Sigmoid colon (tissue), 7 donors: ENCODE results near the gene CDH22. TPM values are rescaled to one million over a fixed set of nuclear protein-coding genes. Genes with fewer than 3 reads are reported as not detected.

Experiments
- DNase-seq: peaks from one replicate; pipeline ENCODE4 v3.0.0-alpha.2; 2019
- H3K27ac ChIP-seq, 4 donors: fragments of 200-600 bp; sonication (generic); one replicate each; pipeline ENCODE4 v1.5.1; 2016 to 2019; ENCODE audit warnings: mild to moderate bottlenecking in 1 of 4
- H3K27me3 ChIP-seq, 3 donors: fragments of 200-600 bp; sonication (generic); one replicate each; pipeline ENCODE4 v1.5.1; 2019; ENCODE audit warnings: mild to moderate bottlenecking in 1 of 3
- H3K36me3 ChIP-seq, 4 donors: fragments of 200-600 bp; sonication (generic); one replicate each; pipeline ENCODE4 v1.5.1; 2016 to 2019
- H3K4me1 ChIP-seq, 4 donors: fragments of 200-600 bp; sonication (generic); one replicate each; pipeline ENCODE4 v1.5.1; 2017 to 2019
- H3K4me3 ChIP-seq, 4 donors: fragments of 200-600 bp; sonication (generic); one replicate each; pipeline ENCODE4 v1.5.1; 2017 to 2019; ENCODE audit warnings: mild to moderate bottlenecking in 2 of 4, moderate library complexity in 1 of 4
- H3K9me3 ChIP-seq, 4 donors: fragments of 200-600 bp in 3 of 4; sonication (generic) in 3 of 4; one replicate each; pipeline versions ENCODE4 v1.5.1 to v1.6.1; 2013 to 2019
- CTCF ChIP-seq, 4 experiments: fragments of 450-650 bp in 3 of 4; fragments of 200-600 bp in 1 of 4; IDR thresholded peaks; one replicate each; pipeline ENCODE4 v1.5.1; 2016 to 2019; ENCODE audit warnings: antibody characterized with exemption in 4 of 4, mild to moderate bottlenecking in 3 of 4, moderate library complexity in 2 of 4
- EP300 ChIP-seq, 4 donors: sonication (generic); formaldehyde crosslinking; IDR thresholded peaks; one replicate each; pipeline ENCODE4 v1.6.1; 2017; ENCODE audit warnings: antibody characterized with exemption in 4 of 4
- POLR2A ChIP-seq, 2 donors: fragments of 450-650 bp; IDR thresholded peaks; one replicate each; pipeline ENCODE4 v1.6.1; 2016; ENCODE audit warnings: antibody characterized with exemption in 2 of 2, mild to moderate bottlenecking in 2 of 2, moderate library complexity in 2 of 2
- POLR2AphosphoS5 ChIP-seq, 4 donors: sonication (generic); formaldehyde crosslinking; IDR thresholded peaks; one replicate each; pipeline ENCODE4 v1.6.1; 2017; ENCODE audit warnings: antibody characterized with exemption in 4 of 4
- WGBS, 2 donors: extraction: QIAGEN DNeasy Blood & Tissue Kit; methylation state at CpG; one replicate each; pipeline ENCODE4 v1.1.7; 2013; 5-methylcytosine and 5-hydroxymethylcytosine counted together
- intact Hi-C: fragments of 100-400 bp; cut with DNase I; formaldehyde crosslinking; loops from one replicate; pipeline ENCODE4 v1.15.1; 2023
- polyA plus RNA-seq, 3 donors: library from polyadenylated mRNA; stranded (reverse); fragments of 200-250 nt; gene quantifications; one replicate each; pipeline ENCODE4 v1.2.3, GENCODE V29; 2013
- total RNA-seq, 4 donors: library from RNA; depleted of rRNA; stranded (reverse); fragments of >200 nt; gene quantifications; one replicate each; pipeline ENCODE4 v1.1.0, GENCODE V29; 2016
- donor health status: healthy with polysubstance abuse.
- donor health status: Bipolar disorder and iron deficiency.
- donor health status: healthy.

The CDH22 gene
- total and polyA plus RNA-seq, 7 donors = 0.06 to 0.55 (median 0.41) TPM; not detected in 4

DNA sequence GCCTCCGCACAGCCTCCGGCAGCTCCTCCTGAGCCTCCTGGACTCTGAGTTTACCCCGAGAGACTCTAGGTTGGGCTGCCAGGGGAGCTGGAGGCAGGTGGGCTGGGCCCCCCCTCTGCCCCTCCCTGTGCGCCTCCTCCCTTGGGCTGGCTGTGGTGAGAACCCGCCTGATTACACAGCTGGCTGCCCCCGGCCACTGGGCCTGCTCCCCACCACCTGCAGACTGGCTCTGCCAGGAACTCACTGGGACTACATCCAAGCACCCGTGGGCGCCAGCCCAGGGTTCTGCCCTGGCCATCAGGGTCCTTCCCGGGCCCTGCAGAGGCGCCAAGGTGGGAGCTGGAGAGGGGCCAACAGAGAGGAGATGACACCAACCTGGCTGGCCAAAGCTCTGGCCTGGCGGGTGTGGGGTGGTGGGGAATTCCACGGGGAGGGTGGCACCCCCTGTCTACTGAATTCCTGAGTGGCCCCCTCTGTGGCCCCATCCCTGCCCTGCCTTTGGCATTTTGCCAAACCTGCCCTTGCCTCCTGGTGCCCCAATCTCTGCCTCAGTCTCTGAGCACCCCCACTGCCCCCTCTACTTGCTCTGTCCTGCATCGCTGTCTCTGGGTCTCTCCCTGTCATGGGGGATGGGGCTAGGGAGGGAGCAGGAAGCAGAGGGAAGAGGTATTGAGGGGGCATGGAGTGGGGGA, 21.9 kb upstream of the CDH22 start:
- Histone ChIP-seq H3K4me3 (no peak overlapping the region), H3K36me3 (no peaks in the 10 kb centered on the region), H3K27me3 (peaks cover 22 to 97% (median 57%) of the 10 kb centered on the region in 3 donors), H3K4me1 (no peaks in the 10 kb centered on the region), H3K27ac (no peak overlapping the region), H3K9me3 (no peaks in the 10 kb centered on the region)
- intact Hi-C loops = no loop called here
- WGBS, 2 donors = 33 to 57% methylated on average over 13 of the region's 13 CpGs
- TF ChIP-seq CTCF (IDR thresholded peaks at IDR 0.05) = no peak
- TF ChIP-seq POLR2A (IDR thresholded peaks at IDR 0.05) = no peak
- TF ChIP-seq EP300 (IDR thresholded peaks at IDR 0.05) = no peak
- TF ChIP-seq POLR2AphosphoS5 (IDR thresholded peaks at IDR 0.05) = no peak
- no peak for DNase-seq

DNA sequence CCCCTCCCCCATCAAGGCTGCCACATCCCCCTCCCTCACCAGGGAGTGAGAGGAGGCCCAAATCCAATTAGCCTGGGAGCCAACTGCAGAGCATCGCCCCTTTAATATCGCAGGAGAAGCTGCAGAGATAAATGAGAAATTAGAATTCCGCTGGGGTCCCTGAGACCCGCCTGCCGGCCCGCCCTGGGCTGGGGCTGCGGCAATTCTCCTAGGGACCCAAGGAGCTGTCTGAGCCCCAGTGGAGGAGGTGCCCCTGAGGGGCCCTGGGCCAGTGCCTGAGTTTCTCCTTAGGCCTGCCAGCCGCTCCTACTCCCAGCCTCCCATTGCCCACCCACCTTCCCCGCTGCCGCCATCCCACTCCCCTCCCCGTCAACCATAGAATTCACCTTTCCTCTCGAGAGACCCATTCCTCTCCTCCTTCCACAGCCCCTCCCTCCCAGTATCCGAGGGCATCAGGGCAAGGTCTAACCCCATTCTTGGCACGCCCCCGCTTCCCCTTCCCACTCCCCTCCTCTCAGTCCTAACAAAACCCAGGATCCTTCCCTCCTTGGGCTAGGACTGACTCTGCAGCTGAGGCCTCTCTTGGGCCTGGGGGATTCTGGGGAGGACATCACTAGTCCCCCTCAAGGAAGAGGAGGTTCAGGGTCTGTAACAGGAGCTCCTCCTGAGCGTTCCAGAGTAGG, 20.0 kb upstream of the CDH22 start:
- Histone ChIP-seq H3K27ac (no peak overlapping the region), H3K4me1 (no peaks in the 10 kb centered on the region), H3K9me3 (no peaks in the 10 kb centered on the region), H3K36me3 (no peaks in the 10 kb centered on the region), H3K4me3 (no peak overlapping the region), H3K27me3 (peaks cover 15 to 97% (median 43%) of the 10 kb centered on the region in 3 donors)
- 70 to 74% methylated on average over 16 of the region's 16 CpGs for WGBS, 2 donors
- no peak for DNase-seq
- no peak for TF ChIP-seq POLR2A (IDR thresholded peaks at IDR 0.05)
- no peak for TF ChIP-seq POLR2AphosphoS5 (IDR thresholded peaks at IDR 0.05)
- TF ChIP-seq EP300 (IDR thresholded peaks at IDR 0.05) = no peak
- no peak for TF ChIP-seq CTCF (IDR thresholded peaks at IDR 0.05)
- intact Hi-C loops = no loop called here

DNA sequence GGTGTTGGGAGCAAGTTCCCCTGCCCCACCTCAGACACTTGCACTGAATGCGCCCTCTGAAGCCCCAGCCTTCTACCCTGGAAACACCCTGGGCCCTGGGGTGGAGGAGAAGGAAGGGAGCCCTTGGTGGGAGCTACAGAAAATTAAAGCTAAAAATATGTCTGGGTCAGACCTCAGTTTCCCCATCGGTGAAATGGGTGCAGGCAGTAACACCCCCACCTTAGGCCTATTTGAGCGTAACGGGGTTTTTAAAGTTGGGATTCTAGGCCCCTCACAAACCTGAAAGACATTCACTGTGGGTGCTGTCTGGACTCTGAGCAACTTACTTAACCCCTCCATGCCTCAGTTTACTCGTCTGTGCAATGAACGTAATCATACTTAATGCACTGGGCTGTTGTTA, 19.3 kb upstream of the CDH22 start:
- TF ChIP-seq CTCF (IDR thresholded peaks at IDR 0.05) (no peak), POLR2AphosphoS5 (IDR thresholded peaks at IDR 0.05) (no peak), POLR2A (IDR thresholded peaks at IDR 0.05) (no peak), EP300 (IDR thresholded peaks at IDR 0.05) (no peak)
- 91 to 93% methylated on average over 6 of the region's 6 CpGs for WGBS, 2 donors
- intact Hi-C loops = no loop called here

DNA sequence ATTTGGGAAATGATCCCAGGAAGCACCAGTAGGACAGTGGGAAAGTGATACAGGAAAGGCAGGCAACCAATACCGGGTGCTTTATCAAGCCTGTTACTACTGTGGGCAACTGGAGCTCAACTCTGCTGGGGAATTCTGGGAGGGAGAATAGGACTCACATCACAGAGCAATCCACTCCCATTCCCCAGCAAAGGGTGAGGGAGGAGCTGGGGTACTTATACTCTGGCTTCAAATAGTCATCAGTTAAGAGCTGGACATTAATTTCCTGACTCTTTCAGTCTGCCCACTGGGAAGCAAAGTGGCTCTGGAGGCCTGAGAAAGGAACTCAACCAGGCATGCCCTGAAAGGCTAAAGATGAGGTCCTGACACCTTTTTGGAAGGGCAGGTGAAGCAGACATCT, 17.5 kb upstream of the CDH22 start:
- no peaks in the 10 kb centered on the region for H3K36me3 ChIP-seq
- intact Hi-C loops = no loop called here

More for the DNA sequence above, 19.3 kb upstream of the CDH22 start:
- Histone ChIP-seq H3K36me3 (no peaks in the 10 kb centered on the region), H3K27me3 (peaks cover 15 to 97% (median 43%) of the 10 kb centered on the region in 3 donors), H3K4me1 (no peaks in the 10 kb centered on the region), H3K27ac (no peak overlapping the region), H3K9me3 (no peaks in the 10 kb centered on the region), H3K4me3 (no peak overlapping the region)
- DNase-seq = no peak

More for the DNA sequence above, 17.5 kb upstream of the CDH22 start:
- peaks cover 12 to 83% (median 34%) of the 10 kb centered on the region in 3 donors for H3K27me3 ChIP-seq
- no peak overlapping the region for H3K4me3 ChIP-seq
- no peaks in the 10 kb centered on the region for H3K4me1 ChIP-seq
- DNase-seq = no peak
- TF ChIP-seq CTCF (IDR thresholded peaks at IDR 0.05) (no peak), POLR2AphosphoS5 (IDR thresholded peaks at IDR 0.05) (no peak), EP300 (IDR thresholded peaks at IDR 0.05) (no peak), POLR2A (IDR thresholded peaks at IDR 0.05) (no peak)
- WGBS, 2 donors = 53 to 77% methylated on average over 1 of the region's 1 CpG
- H3K27ac ChIP-seq = no peak overlapping the region
- H3K9me3 ChIP-seq = no peaks in the 10 kb centered on the region
